Measurements from ENCODE around the gene LTV1.
"Not testable (repeated sequence)": the region's sequence is repeated elsewhere in the genome, so short reads cannot be mapped to it uniquely, and the experiment has no call there.

LTV1 gene

DNA sequence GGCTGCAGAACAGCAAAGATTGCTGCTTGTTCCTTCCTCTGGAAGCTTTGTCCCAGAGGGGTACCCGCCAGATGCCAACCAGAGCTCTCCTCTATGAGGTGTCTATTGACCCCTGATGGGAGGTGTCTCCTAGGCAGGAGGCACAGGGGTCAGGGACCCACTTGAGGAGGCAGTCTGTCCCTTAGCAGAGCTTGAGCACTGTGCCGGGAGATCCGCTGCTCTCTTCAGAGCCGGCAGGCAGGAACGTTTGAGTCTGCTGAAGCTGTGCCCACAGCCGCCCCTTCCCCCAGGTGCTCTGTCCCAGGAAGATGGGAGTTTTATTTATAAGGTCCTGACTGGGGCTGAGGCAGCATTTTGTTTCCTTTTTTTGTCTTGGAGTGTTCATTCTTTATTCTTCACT, 13.6 kb downstream of the LTV1 start:
- in situ Hi-C loops (cut with HindIII; ENCODE audit: low pct_ligation_motif_present, low sequenced_read_pairs); H3K27me3 ChIP-seq (replicated peaks): not testable (repeated sequence)
- H3K36me3 ChIP-seq (replicated peaks) = peaks cover 60% of the 10 kb centered on the region

DNA sequence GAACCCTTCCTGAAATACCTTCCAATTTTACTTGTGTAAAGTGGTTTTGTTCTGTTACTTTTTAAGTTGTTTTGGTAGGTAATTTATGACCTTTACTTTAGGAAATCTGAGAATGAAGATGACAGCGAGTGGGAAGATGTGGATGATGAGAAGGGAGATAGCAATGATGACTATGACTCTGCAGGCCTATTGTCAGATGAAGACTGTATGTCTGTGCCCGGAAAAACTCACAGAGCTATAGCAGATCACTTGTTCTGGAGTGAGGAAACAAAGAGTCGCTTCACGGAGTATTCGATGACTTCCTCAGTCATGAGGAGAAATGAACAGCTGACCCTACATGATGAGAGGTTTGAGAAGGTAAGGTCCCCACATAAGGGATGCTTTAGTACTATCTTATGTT, 14.5 kb downstream of the LTV1 start:
- Histone ChIP-seq H3K36me3 (replicated peaks) (peaks cover 55% of the 10 kb centered on the region), H3K27me3 (replicated peaks) (no peaks in the 10 kb centered on the region), H3K27ac (no peak overlapping the region), H3K4me3 (ENCODE audit: low read depth, low read length) (no peak overlapping the region)
- in situ Hi-C loops (cut with HindIII; ENCODE audit: low pct_ligation_motif_present, low sequenced_read_pairs) = no loop called here
- no peak for DNase-seq
- TF ChIP-seq, protein P1, sequence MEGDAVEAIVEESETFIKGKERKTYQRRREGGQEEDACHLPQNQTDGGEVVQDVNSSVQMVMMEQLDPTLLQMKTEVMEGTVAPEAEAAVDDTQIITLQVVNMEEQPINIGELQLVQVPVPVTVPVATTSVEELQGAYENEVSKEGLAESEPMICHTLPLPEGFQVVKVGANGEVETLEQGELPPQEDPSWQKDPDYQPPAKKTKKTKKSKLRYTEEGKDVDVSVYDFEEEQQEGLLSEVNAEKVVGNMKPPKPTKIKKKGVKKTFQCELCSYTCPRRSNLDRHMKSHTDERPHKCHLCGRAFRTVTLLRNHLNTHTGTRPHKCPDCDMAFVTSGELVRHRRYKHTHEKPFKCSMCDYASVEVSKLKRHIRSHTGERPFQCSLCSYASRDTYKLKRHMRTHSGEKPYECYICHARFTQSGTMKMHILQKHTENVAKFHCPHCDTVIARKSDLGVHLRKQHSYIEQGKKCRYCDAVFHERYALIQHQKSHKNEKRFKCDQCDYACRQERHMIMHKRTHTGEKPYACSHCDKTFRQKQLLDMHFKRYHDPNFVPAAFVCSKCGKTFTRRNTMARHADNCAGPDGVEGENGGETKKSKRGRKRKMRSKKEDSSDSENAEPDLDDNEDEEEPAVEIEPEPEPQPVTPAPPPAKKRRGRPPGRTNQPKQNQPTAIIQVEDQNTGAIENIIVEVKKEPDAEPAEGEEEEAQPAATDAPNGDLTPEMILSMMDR (IDR thresholded peaks at IDR 0.05; ENCODE audit: low read depth, low read length, missing control alignments) = no peak

More for the DNA sequence above, 13.6 kb downstream of the LTV1 start:
- H3K4me3 ChIP-seq (ENCODE audit: low read depth, low read length); DNase-seq; H3K27ac ChIP-seq: not testable (repeated sequence)

DNA sequence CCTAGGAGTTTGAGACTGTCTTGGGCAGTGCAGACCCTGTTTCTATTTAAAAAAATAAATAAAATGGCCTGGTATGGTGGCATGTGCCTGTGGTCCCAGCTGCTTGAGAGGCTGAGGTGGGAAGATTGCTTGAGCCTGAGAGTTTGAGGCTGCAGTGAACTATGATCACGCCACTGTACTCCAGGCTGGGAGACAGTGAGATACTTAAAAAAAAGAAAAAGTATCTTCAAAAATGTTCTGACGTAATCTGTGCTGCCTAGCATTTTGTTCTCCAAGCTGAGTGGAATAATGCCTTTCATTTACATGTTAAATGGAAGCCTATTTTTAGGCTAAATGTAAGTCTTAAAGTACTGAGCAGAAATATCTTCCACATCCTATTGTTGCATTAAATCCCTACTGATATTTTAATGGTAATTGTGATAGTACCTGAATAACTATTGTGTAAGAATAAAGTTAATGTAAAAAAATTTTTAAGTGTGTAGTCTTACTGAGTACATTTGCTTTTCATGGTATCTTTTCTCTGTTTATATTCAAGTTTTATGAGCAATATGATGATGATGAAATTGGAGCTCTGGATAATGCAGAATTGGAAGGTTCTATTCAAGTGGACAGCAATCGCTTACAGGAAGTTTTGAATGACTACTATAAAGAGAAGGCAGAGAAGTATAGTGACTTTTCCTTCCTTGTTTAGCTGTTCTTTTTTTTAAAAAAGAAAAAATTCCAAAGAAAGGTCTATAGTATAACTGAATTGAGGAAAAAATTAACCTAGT, 16.9 kb downstream of the LTV1 start:
- Histone ChIP-seq H3K27ac (no peak overlapping the region), H3K27me3 (replicated peaks) (no peaks in the 10 kb centered on the region), H3K36me3 (replicated peaks) (peaks cover 57% of the 10 kb centered on the region), H3K4me3 (ENCODE audit: low read depth, low read length) (no peak overlapping the region)
- TF ChIP-seq, protein P1 (IDR thresholded peaks at IDR 0.05; ENCODE audit: low read depth, low read length, missing control alignments) = no peak
- no peak for DNase-seq
- in situ Hi-C loops (cut with HindIII; ENCODE audit: low pct_ligation_motif_present, low sequenced_read_pairs) = no loop called here

DNA sequence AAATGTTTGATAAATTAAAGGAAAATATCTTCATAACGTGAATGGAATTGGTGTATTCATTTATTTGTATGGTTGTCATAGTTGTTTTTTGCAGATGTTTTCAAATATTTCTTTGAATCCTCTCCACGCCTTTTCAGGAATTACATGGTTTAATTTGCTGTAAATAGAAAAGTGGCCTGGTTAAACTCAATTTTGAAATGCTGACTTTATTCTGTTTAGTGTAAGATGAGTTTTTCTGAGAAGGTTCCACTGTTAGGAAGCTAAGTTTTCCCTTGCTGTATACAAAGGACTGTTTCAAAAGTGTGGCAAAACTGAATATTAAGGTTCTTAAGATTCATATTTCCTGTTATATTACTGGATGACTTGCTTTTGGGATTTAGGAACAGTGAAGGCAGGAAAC, 20.6 kb downstream of the LTV1 start:
- no peaks in the 10 kb centered on the region for H3K27me3 ChIP-seq (replicated peaks)
- H3K27ac ChIP-seq = no peak overlapping the region
- peaks cover 30% of the 10 kb centered on the region for H3K36me3 ChIP-seq (replicated peaks)
- DNase-seq = no peak
- TF ChIP-seq, protein P1 (IDR thresholded peaks at IDR 0.05; ENCODE audit: low read depth, low read length, missing control alignments) = no peak
- no peak overlapping the region for H3K4me3 ChIP-seq (ENCODE audit: low read depth, low read length)
- in situ Hi-C loops (cut with HindIII; ENCODE audit: low pct_ligation_motif_present, low sequenced_read_pairs) = no loop called here

DNA sequence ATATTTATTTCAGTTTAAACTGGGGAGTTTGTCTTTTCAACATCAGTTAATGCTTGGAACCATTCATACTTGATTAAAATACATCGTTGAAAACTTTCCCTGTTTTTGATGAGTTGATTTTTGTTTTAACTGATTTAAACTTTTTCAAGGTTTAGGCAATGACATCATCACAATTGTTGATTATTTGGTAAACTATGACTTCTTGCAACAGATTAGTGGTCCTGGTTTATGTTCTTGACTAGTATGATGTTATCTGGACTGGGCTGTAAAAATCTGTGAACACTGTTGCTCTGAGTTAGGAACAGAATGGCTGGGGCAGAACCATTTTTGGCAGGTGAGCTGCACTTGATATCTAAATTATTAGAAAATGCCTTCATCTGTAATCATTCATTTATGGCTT, 21.1 kb downstream of the LTV1 start, which contains the start of gene ZC2HC1B:
Gene ZC2HC1B, plus strand, starts transcription at position 241 of the 400 bp plus-strand sequence. Its CDS starts 66 bp downstream, at position 307.
- in situ Hi-C loops (cut with HindIII; ENCODE audit: low pct_ligation_motif_present, low sequenced_read_pairs) = no loop called here
- no peak for DNase-seq
- H3K27ac ChIP-seq = no peak within 1 kb of the TSS
- H3K27me3 ChIP-seq (replicated peaks) = no peaks in the 10 kb centered on the region
- H3K36me3 ChIP-seq (replicated peaks) = peaks cover 25% of the 10 kb centered on the region
- TF ChIP-seq, protein P1 (IDR thresholded peaks at IDR 0.05; ENCODE audit: low read depth, low read length, missing control alignments) = no peak
- H3K4me3 ChIP-seq (ENCODE audit: low read depth, low read length) = no peak within 1 kb of the TSS

DNA sequence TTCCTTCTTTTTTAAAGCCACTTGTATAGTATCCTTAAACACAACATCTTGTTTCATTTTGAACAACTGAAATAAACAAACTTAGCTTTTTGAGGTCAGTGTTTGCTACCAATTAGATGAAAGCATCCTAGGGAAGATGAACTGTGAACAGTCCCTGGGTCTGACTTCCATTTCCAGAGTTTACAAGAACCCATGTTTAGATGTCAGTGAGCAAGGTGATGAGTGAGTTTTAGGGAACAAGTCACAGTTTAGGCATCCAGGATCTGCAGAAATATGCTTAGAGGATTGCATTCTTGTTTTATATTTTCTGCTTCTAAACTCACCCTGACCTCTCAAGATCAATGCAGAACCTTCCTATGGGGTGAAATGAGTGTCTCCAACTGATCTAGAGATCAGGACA, 24.1 kb downstream of the LTV1 start:
- Histone ChIP-seq H3K4me3 (ENCODE audit: low read depth, low read length) (no peak overlapping the region), H3K27ac (no peak overlapping the region), H3K27me3 (replicated peaks) (no peaks in the 10 kb centered on the region), H3K36me3 (replicated peaks) (peaks cover 8% of the 10 kb centered on the region)
- TF ChIP-seq, protein P1 (IDR thresholded peaks at IDR 0.05; ENCODE audit: low read depth, low read length, missing control alignments) = no peak
- DNase-seq = no peak
- in situ Hi-C loops (cut with HindIII; ENCODE audit: low pct_ligation_motif_present, low sequenced_read_pairs) = no loop called here

DNA sequence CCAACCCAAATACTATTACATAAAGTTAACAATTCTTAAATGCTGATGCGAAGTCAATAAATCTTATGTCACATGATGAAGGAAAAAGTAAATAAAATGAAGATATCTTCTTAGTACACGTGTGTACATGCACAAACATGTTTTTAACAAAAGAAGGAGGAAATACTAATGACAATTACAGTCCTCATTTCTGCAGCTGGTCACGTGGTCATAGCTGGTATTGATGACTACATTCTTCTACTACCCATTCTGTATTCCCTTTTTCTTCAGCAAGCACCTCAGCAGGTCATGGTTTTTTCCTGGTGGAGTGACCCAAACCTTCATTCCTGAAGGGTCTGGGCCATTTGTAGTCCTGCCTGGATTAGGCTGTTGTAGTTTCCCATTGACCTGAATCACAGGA, 25.7 kb downstream of the LTV1 start:
- H3K4me3 ChIP-seq (ENCODE audit: low read depth, low read length); H3K27me3 ChIP-seq (replicated peaks); DNase-seq; H3K27ac ChIP-seq; in situ Hi-C loops (cut with HindIII; ENCODE audit: low pct_ligation_motif_present, low sequenced_read_pairs); H3K36me3 ChIP-seq (replicated peaks): not testable (repeated sequence)

DNA sequence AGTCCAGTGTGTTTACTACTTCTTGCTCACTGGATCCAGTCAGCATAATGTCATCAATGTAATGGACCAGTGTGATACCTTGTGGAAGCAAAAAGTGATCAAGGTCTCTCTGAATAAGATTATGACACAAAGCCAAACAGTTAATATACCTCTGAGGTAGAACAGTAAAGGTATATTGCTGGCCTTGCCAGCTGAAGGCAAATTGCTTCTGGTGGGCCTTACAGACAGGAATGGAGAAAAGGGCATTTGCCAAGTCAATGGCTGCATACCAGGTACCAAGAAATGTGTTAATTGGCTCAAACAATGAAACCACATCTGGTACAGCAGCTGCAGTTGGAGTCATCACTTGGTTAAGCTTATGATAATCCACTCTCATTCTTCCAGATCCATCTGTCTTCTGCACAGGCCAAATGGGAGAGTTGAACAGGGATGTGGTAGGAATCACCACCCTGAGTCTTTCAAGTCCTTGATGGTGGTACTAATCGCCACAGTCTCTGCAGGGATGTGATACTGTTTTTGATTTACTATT, 28.1 kb downstream of the LTV1 start:
- H3K27me3 ChIP-seq (replicated peaks); H3K4me3 ChIP-seq (ENCODE audit: low read depth, low read length); H3K27ac ChIP-seq; DNase-seq; in situ Hi-C loops (cut with HindIII; ENCODE audit: low pct_ligation_motif_present, low sequenced_read_pairs); H3K36me3 ChIP-seq (replicated peaks): not testable (repeated sequence)
